ENCODE measurements around the gene TET3.

TET3 gene

GRCh38 chr2:73965053-73965452 lies 19.7 kb upstream of the TET3 start:
- no peak for DNase-seq

- DNase-seq = no peak
Measured at GRCh38 chr2:73968357-73968937, 16.3 kb upstream of the TET3 start.

GRCh38 chr2:73969356-73969755 lies 15.4 kb upstream of the TET3 start:
- no peak for DNase-seq

GRCh38 chr2:73970141-73970803 lies 14.4 kb upstream of the TET3 start:
- no peak for DNase-seq

GRCh38 chr2:73970850-73971471 lies 13.7 kb upstream of the TET3 start:
- peak; percentile 88 for DNase-seq

- DNase-seq = no peak
Measured at GRCh38 chr2:73971722-73972121, 13.0 kb upstream of the TET3 start.

GRCh38 chr2:73972846-73973245 lies 11.9 kb upstream of the TET3 start:
- DNase-seq = no peak

GRCh38 chr2:73975731-73976130 lies 9.0 kb upstream of the TET3 start:
- no peak for DNase-seq

- no peak for DNase-seq
Measured at GRCh38 chr2:73976803-73977202, 7.9 kb upstream of the TET3 start.

- DNase-seq = no peak
Measured at GRCh38 chr2:73977466-73977865, 7.2 kb upstream of the TET3 start.

GRCh38 chr2:73979021-73979420 lies 5.7 kb upstream of the TET3 start:
- peak; percentile 47 for DNase-seq

GRCh38 chr2:73979686-73980085 lies 5.0 kb upstream of the TET3 start:
- no peak for DNase-seq

- no peak for DNase-seq
Measured at GRCh38 chr2:73980566-73980965, 4.1 kb upstream of the TET3 start.

- DNase-seq = no peak
Measured at GRCh38 chr2:73981081-73982001, 3.4 kb upstream of the TET3 start.

- no peak for DNase-seq
Measured at GRCh38 chr2:73982140-73982617, 2.5 kb upstream of the TET3 start.

GRCh38 chr2:73983322-73984202 lies 1.1 kb upstream of the TET3 start:
- DNase-seq = no peak

GRCh38 chr2:73984922-73985307 lies 205 bp downstream of the TET3 start:
- DNase-seq = peak; percentile 49

GRCh38 chr2:73985308-73986084 lies 786 bp downstream of the TET3 start:
- peak; percentile 47 for DNase-seq

- DNase-seq = no peak
Measured at GRCh38 chr2:73986085-73986681, 1.5 kb downstream of the TET3 start.

- DNase-seq = no peak
Measured at GRCh38 chr2:73987109-73987947, 2.6 kb downstream of the TET3 start.

Measured in GDM1 (cell line).